Stimulated activated naive CD8-positive, alpha-beta T cell treated with anti-CD3 and anti-CD28 coated beads, Interleukin-15, amount 100 ng/mL, for 72 hours (primary cell): ENCODE measurements around the gene CMIP.

Source experiments
- ATAC-seq: fragments of 150-1000 bp; cut with Tn5 transposase; 2 replicates; pipeline ENCODE4 v1.10.0; 2021; ENCODE audit warnings: mild to moderate bottlenecking, moderate library complexity
- DNase-seq, 2 donors: peaks; one replicate each; pipeline ENCODE4 v3.0.0; 2021 to 2022
- H3K27ac Mint-ChIP-seq, 2 donors: one replicate each; pipeline ENCODE4 v1.8.0; 2022; ENCODE audit warnings: mild to moderate bottlenecking in 2 of 2, mixed read lengths in 2 of 2, moderate library complexity in 2 of 2
- H3K27me3 Mint-ChIP-seq: one replicate; pipeline ENCODE4 v1.8.0; 2022; ENCODE audit warnings: mixed read lengths
- H3K4me1 Mint-ChIP-seq: one replicate; pipeline ENCODE4 v1.8.0; 2022; ENCODE audit warnings: mild to moderate bottlenecking, mixed read lengths
- H3K4me3 Mint-ChIP-seq, 2 donors: one replicate each; pipeline ENCODE4 v1.8.0; 2022; ENCODE audit warnings: mild to moderate bottlenecking in 2 of 2, mixed read lengths in 2 of 2, moderate library complexity in 1 of 2
- H3K9me3 Mint-ChIP-seq, 2 donors: one replicate each; pipeline ENCODE4 v1.8.0; 2022; ENCODE audit warnings: mixed read lengths in 2 of 2

CMIP gene

GRCh38 chr16:81645925-81646324 is 201.3 kb downstream of the CMIP start:
- H3K4me1 Mint-ChIP-seq, result peaks cover 32% of the 10 kb centered on the region
- H3K27me3 Mint-ChIP-seq, result no peaks in the 10 kb centered on the region
- no peak for DNase-seq
- no peak overlapping the region for H3K27ac Mint-ChIP-seq
- H3K4me3 Mint-ChIP-seq, result no peak overlapping the region
- ATAC-seq, result no peak
- H3K9me3 Mint-ChIP-seq, result no peaks in the 10 kb centered on the region

- Mint-ChIP-seq H3K27ac (no peak overlapping the region), H3K27me3 (no peaks in the 10 kb centered on the region), H3K4me1 (peaks cover 25% of the 10 kb centered on the region), H3K4me3 (no peak overlapping the region), H3K9me3 (no peaks in the 10 kb centered on the region)
- no peak for ATAC-seq
- no peak for DNase-seq
Measured at GRCh38 chr16:81646561-81646960, 202.0 kb downstream of the CMIP start.

DNA sequence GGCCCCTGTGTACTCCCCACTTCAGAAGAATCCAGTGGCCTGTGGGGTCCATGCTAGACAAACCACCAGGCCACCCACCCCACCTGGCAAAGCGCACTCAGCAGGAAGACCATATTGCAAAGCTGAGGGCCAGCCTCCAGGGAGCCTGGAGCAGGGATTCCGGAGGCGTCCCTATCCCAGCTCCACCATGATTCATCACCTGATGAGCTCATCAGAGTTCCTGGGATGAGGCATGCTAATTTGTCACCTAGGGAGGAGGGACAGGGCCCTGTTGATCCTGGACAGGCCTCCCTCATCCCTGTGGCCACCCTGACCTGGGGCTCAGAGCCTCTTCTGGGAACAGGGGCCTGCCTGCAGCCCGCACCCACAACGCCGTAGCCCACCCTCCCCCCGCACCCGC is 202.9 kb downstream of the CMIP start:
- DNase-seq, result no peak
- Mint-ChIP-seq H3K4me1 (peaks cover 19% of the 10 kb centered on the region), H3K27me3 (no peaks in the 10 kb centered on the region), H3K27ac (peak overlapping the region; percentile 22 to 37), H3K9me3 (no peaks in the 10 kb centered on the region), H3K4me3 (no peak overlapping the region)
- ATAC-seq, result no peak

DNA sequence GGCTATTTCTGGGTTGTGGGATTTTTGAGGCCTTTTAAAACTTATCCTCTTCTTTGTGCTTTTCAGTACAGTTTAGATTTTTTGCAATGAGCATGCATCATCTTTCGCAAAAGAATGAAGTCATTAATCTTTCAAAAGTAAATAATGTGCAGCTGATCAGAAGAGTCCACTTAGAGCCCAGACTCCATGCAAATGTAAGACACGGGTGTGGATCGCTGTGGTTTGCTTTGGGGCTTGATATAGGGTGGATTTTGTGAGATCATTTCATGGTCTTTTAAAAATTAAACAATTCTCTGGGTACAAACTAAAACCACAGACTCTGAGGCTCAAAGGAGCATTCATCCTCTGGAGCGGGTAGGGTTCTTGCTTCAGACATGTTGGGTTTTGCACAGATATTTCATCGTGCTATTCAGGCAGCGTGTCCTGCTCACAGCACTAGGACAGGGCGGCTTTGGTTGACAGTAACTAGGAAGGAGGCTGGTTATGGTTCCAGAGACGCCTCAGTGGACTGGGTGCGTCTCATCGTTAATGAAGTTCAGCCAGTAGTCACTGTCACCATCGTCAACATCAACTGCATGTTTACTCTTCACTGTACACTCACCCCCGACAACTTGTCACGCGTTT is 205.1 kb downstream of the CMIP start:
- peak overlapping the region in 1 of 2 donors; percentile 23 for H3K27ac Mint-ChIP-seq
- H3K4me3 Mint-ChIP-seq, result no peak overlapping the region
- no peaks in the 10 kb centered on the region for H3K9me3 Mint-ChIP-seq
- H3K27me3 Mint-ChIP-seq, result no peaks in the 10 kb centered on the region
- H3K4me1 Mint-ChIP-seq, result peaks cover 11% of the 10 kb centered on the region
- DNase-seq, result no peak
- no peak for ATAC-seq

DNA sequence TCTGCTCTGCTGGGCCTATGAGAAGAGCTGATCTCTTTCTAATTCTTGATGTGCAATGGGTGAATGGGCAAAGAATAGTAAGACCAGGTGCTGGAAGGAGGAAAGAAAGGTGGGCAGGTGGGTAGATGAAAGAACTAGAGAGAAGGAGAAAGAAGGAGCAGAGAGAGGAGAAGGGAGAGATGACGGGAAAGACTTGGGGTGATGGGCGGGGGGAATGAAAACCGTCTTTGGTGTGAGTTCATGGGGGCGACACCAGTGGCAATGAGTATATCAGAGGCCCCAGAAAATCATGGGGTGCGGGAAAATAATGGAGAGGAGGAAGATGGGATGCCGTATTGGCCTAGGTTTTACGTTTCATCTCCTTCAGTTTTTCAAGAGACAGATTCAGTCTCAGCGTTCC is 205.7 kb downstream of the CMIP start:
- DNase-seq (no peak), ATAC-seq (no peak)
- Mint-ChIP-seq H3K4me1 (peaks cover 11% of the 10 kb centered on the region), H3K27ac (no peak overlapping the region), H3K27me3 (no peaks in the 10 kb centered on the region), H3K9me3 (no peaks in the 10 kb centered on the region), H3K4me3 (no peak overlapping the region)

DNA sequence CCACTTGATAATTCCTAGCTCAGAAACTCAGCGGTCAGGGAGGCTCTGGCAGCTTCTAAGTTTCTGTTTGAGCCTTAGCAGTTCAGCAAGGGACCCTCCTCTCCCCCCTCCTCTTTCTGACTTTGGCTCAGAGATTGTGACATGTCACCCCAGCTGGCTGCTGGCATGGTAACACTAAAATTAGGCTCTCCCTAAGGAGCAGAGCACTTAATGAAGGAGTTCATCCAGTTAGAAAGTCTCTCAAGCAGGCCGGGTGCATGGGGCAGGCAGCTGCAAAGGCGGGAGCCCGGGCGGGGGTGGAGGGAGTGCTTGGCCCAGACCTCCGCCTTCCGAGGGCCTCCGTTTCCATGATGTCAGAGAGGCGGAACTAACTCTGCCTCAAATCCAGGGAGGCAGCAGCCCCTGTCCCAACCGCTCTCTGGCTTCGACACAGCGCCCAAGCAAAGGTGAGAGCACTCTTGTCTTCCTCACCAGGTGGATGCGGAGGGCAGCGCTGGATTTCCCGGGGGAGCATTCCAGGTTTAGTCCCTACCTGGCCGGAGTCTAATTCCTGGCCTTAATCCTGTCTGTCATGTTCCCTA is 206.5 kb downstream of the CMIP start:
- Mint-ChIP-seq H3K4me1 (peaks cover 11% of the 10 kb centered on the region), H3K9me3 (no peaks in the 10 kb centered on the region), H3K27ac (peak overlapping the region; percentile 22 to 75), H3K4me3 (no peak overlapping the region), H3K27me3 (no peaks in the 10 kb centered on the region)
- no peak for DNase-seq
- ATAC-seq, result no peak

DNA sequence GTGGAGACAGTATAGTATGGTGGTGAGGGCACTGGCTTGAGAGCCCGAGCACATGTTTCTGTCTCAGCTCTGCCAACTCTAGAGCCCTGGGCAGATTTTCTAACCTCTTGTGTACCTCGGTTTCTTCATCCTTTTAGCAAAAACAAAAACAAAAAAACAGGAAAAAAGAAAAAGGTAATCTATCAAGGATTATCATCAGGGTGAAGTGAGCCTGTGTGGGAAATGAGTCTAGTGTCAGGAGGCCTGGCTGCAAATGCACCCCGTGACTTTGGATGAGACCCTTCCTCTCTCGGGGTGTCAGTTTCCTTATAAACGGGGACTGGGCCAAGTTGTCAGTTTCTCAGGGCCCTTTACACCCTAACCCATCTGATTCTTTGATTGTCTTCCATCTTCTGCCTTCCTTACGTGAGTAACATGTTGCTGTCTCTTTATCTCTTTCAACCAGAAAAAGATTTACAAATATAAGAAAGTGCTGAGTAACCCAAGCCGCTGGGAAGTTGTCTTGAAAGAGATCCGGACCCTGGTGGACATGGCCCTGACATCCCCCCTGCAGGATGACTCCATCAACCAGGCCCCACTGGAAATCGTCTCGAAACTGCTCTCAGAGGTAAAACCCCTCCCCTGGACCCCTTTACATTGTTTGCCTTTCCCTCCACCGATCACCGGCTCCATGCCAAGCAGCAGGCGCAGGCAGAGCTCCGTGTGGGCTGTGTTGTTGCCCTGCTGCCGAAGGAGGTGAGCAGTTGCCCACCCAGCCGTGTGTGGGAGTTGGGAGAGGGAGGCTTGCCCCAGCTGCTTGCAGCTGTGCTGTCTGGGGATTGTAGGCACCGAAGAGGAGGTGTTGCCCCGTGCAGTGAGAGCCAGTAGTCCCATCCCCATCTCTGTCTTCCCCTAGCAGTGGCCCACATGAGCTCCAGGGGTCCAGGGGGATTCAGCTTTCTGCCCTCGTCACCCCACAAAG is 207.4 kb downstream of the CMIP start:
- Mint-ChIP-seq H3K27ac (peak overlapping the region; percentile 40 to 54), H3K27me3 (no peaks in the 10 kb centered on the region), H3K4me3 (no peak overlapping the region), H3K4me1 (peaks cover 5% of the 10 kb centered on the region), H3K9me3 (no peaks in the 10 kb centered on the region)
- ATAC-seq (no peak), DNase-seq (no peak)

GRCh38 chr16:81652798-81653505 is 208.3 kb downstream of the CMIP start:
- no peaks in the 10 kb centered on the region for H3K4me1 Mint-ChIP-seq
- H3K27me3 Mint-ChIP-seq, result no peaks in the 10 kb centered on the region
- DNase-seq (no peak), ATAC-seq (no peak)
- peak overlapping the region in 1 of 2 donors; percentile 64 for H3K27ac Mint-ChIP-seq
- H3K9me3 Mint-ChIP-seq, result no peaks in the 10 kb centered on the region
- peak overlapping the region in 1 of 2 donors; percentile 32 for H3K4me3 Mint-ChIP-seq

GRCh38 chr16:81654346-81654745 is 209.7 kb downstream of the CMIP start:
- ATAC-seq, result no peak

GRCh38 chr16:81655469-81656162 is 211.0 kb downstream of the CMIP start:
- Mint-ChIP-seq H3K4me3 (no peak overlapping the region), H3K27ac (peak overlapping the region in 1 of 2 donors; percentile 58), H3K4me1 (no peaks in the 10 kb centered on the region), H3K27me3 (no peaks in the 10 kb centered on the region), H3K9me3 (no peaks in the 10 kb centered on the region)
- ATAC-seq (no peak), DNase-seq (no peak)

More at GRCh38 chr16:81654346-81654745, 209.7 kb downstream of the CMIP start:
- Mint-ChIP-seq H3K4me1 (no peaks in the 10 kb centered on the region), H3K4me3 (no peak overlapping the region), H3K27ac (no peak overlapping the region), H3K9me3 (no peaks in the 10 kb centered on the region), H3K27me3 (no peaks in the 10 kb centered on the region)
- DNase-seq, result no peak

DNA sequence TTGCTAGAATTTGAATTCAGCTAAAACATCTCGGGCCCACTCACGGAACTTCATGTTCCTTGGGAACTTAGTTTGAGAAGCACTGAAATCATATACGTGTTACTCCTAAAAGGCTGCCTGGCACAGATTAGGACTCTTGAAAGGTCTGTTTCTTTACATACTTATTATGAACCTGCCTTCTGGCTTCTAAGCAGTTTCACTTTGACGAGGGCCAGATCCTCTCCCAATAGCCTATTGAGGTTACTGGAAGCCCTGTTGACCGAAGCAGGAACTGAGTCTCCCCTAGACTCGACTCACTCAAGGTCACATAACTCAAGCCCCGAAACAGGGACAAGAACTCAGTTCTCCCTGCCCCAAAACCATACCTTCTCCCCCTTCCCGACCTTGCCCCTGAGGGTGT is 212.6 kb downstream of the CMIP start:
- DNase-seq, result no peak
- H3K4me3 Mint-ChIP-seq, result no peak overlapping the region
- ATAC-seq, result no peak
- H3K27ac Mint-ChIP-seq, result no peak overlapping the region
- H3K9me3 Mint-ChIP-seq, result no peaks in the 10 kb centered on the region
- no peaks in the 10 kb centered on the region for H3K27me3 Mint-ChIP-seq
- H3K4me1 Mint-ChIP-seq, result no peaks in the 10 kb centered on the region

GRCh38 chr16:81657781-81658180 is 213.2 kb downstream of the CMIP start:
- DNase-seq, result no peak
- no peak for ATAC-seq
- H3K27ac Mint-ChIP-seq, result peak overlapping the region in 1 of 2 donors; percentile 11
- H3K27me3 Mint-ChIP-seq, result no peaks in the 10 kb centered on the region
- H3K4me1 Mint-ChIP-seq, result no peaks in the 10 kb centered on the region
- H3K9me3 Mint-ChIP-seq, result no peaks in the 10 kb centered on the region
- no peak overlapping the region for H3K4me3 Mint-ChIP-seq

DNA sequence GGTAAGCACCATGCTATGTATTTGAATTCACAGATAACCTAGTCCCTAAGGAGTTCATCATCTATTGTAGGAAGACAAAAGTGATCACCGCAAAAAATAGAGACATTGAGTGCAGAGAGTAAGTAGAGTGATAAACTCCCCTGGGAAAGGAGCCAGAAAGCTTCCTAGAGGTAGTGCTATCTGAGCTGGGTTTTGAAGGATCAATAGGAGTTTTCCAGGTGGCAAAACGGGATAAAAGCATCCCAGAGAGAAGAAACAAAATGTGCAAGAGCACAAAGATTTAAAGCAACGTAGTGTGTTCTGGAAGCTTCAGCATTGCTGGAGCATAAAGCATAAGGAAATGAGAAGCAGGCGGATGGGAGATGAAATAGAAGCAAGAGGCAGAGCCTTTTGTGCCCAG is 213.8 kb downstream of the CMIP start:
- H3K27ac Mint-ChIP-seq, result peak overlapping the region in 1 of 2 donors; percentile 0
- no peak overlapping the region for H3K4me3 Mint-ChIP-seq
- no peaks in the 10 kb centered on the region for H3K9me3 Mint-ChIP-seq
- no peaks in the 10 kb centered on the region for H3K4me1 Mint-ChIP-seq
- DNase-seq (no peak), ATAC-seq (no peak)
- H3K27me3 Mint-ChIP-seq, result no peaks in the 10 kb centered on the region

DNA sequence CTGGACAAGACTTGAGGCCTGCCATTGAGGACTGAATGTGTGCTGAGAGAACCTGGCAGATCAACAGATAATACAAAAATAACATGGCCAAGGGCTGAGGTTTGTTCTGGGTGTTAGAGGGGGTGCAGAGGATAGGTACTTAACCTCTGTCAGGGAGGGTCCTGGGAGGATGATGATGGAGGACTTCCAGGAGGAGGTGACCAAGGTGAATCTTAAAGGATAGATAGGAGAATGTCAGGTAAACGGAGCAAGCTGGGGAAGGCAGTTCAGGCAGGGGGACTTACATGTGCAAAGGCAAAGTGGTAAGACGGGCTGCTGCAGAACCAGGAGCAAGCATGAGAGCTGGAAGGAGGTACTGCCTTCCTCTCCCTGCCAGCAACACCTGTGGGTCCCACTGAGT is 214.6 kb downstream of the CMIP start:
- ATAC-seq (no peak), DNase-seq (no peak)
- H3K27ac Mint-ChIP-seq, result no peak overlapping the region
- no peaks in the 10 kb centered on the region for H3K4me1 Mint-ChIP-seq
- H3K9me3 Mint-ChIP-seq, result no peaks in the 10 kb centered on the region
- H3K27me3 Mint-ChIP-seq, result no peaks in the 10 kb centered on the region
- H3K4me3 Mint-ChIP-seq, result no peak overlapping the region

DNA sequence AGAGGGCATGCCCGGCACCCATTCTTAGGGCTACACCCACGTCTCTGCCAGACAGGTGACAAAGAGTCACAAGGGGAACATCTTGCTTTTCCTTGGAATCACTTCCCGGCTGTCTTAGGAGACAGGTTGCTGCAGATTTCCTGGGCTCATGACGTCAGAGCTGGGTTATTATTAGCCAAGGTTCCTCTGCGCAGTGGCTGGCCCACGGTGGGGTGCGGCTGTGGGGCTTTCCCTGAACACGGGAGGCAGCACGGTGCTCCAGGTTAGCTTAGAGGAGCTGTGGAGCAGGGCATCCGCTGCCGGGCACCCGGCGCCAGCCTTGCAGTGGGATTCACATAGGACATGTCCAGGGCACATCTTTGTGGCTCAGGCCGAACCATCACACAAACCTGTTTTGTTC is 216.5 kb downstream of the CMIP start:
- Mint-ChIP-seq H3K4me3 (no peak overlapping the region), H3K4me1 (no peaks in the 10 kb centered on the region), H3K27ac (no peak overlapping the region), H3K27me3 (no peaks in the 10 kb centered on the region), H3K9me3 (no peaks in the 10 kb centered on the region)
- ATAC-seq (no peak), DNase-seq (no peak)
